Body of pancreas (tissue), 4 donors: ENCODE data around the gene TMEM243.

Experiments used
- POLR2A ChIP-seq, 3 donors: fragments of 450-650 bp; IDR thresholded peaks; one replicate each; pipeline ENCODE4 v1.6.1; 2016; ENCODE audit warnings: antibody characterized with exemption in 3 of 3, mild to moderate bottlenecking in 2 of 3
- TF ChIP-seq, protein P1 (sequence below), 7 experiments: fragments of 450-650 bp in 4 of 7; fragments of 200-600 bp in 3 of 7; sonication (generic) in 3 of 7; IDR thresholded peaks; one replicate each; pipeline ENCODE4 v1.5.1; 2016 to 2019; ENCODE audit warnings: antibody characterized with exemption in 7 of 7

DNA sequence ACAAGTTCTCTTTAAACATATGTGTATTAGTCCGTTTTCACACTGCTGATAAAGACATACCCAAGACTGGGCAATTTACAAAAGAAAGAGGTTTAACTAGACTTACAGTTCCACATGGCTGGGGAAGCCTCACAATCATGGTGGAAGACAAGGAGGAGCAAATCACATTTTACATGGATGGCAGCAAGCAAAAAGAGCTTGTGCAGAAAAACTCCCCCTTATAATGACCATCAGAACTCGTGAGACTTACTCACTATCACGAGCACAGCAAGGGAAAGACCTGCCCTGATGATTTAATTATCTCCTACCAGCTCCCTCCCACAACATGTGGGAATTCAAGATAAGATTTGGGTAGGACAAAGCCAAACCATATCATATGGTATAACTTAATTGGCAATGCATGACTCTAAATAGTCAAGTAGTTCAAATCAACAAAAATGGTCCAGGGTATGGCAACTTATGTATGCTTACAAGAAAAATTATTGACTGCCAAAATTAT lies 34.1 kb upstream of the TMEM243 start:
- TF ChIP-seq, protein P1, sequence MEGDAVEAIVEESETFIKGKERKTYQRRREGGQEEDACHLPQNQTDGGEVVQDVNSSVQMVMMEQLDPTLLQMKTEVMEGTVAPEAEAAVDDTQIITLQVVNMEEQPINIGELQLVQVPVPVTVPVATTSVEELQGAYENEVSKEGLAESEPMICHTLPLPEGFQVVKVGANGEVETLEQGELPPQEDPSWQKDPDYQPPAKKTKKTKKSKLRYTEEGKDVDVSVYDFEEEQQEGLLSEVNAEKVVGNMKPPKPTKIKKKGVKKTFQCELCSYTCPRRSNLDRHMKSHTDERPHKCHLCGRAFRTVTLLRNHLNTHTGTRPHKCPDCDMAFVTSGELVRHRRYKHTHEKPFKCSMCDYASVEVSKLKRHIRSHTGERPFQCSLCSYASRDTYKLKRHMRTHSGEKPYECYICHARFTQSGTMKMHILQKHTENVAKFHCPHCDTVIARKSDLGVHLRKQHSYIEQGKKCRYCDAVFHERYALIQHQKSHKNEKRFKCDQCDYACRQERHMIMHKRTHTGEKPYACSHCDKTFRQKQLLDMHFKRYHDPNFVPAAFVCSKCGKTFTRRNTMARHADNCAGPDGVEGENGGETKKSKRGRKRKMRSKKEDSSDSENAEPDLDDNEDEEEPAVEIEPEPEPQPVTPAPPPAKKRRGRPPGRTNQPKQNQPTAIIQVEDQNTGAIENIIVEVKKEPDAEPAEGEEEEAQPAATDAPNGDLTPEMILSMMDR (IDR thresholded peaks at IDR 0.05), result no peak
- no peak for TF ChIP-seq POLR2A (IDR thresholded peaks at IDR 0.05)
